ENCODE results near the gene DCAF8. TPM values are rescaled to one million over a fixed set of nuclear protein-coding genes. Genes with fewer than 3 reads are reported as not detected.

Gene DCAF8
- total and polyA plus RNA-seq, 2 experiments from 2014 or later = 55.0 to 104 TPM

DNA sequence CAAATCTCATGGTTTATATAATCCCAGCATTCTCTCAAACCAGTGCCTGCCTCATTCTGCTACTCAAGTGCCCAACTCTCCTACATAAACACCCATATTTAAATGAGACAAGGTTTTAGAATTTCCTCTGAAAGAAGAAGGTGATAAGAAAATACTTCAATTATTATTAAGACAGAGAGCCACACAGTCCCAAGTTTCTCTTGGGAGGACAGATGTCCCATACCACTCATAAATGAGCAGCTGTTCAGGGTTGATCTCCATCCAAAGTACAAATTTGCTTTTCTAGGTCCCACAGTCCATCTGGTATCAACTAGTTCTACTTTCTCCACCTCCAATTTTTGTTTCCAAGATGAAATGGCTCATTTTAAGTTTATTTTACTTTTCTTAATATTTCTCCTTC lies 11.3 kb downstream of the DCAF8 start (continued):
- TF ChIP-seq ZNF462 (CRISPR knock-in tag; IDR thresholded peaks at IDR 0.05) (no peak), JUNB (IDR thresholded peaks at IDR 0.05; ENCODE audit: unreplicated experiment) (no peak)

GRCh38 chr1:160247053-160247452 lies 15.3 kb downstream of the DCAF8 start:
- Mint-ChIP-seq H3K4me1 (peaks cover 11% of the 10 kb centered on the region; the same call in 2 of the 3 replicates), H3K27me3 (ENCODE audit: insufficient read depth, low read depth, poor library complexity) (peaks cover 2% of the 10 kb centered on the region), H3K4me3 (no peak overlapping the region), H3K9me3 (no peaks in the 10 kb centered on the region), H3K36me3 (ENCODE audit: low read depth) (peaks cover 18% of the 10 kb centered on the region), H3K27ac (no peak overlapping the region)
- TF ChIP-seq JUNB (IDR thresholded peaks at IDR 0.05; ENCODE audit: unreplicated experiment) (no peak), POLR2AphosphoS5 (IDR thresholded peaks at IDR 0.05; ENCODE audit: low read depth) (no peak)
- Histone ChIP-seq H3K27me3 (ENCODE audit: insufficient read depth) (no peaks in the 10 kb centered on the region), H3K4me2 (no peak overlapping the region), H3K36me3 (ENCODE audit: insufficient read depth) (peaks cover 9% of the 10 kb centered on the region), H2AFZ (no peak overlapping the region), H3K79me2 (replicated peaks; ENCODE audit: insufficient read depth) (peaks cover 97% of the 10 kb centered on the region), H3F3A (replicated peaks; ENCODE audit: low read depth) (no peaks in the 10 kb centered on the region), H3K4me1 (ENCODE audit: insufficient read depth) (peaks cover 5% of the 10 kb centered on the region; the same call in 1 of the 2 replicates), H4K20me1 (replicated peaks; ENCODE audit: insufficient read depth) (peaks cover 37% of the 10 kb centered on the region), H3K9me2 (ENCODE audit: insufficient read depth) (no peaks in the 10 kb centered on the region), H3K4me3 (no peak overlapping the region), H3K27ac (ENCODE audit: low read depth) (no peak overlapping the region)
- DNase-seq (ENCODE audit: low spot score) (no peak), ATAC-seq (no peak)

DNA sequence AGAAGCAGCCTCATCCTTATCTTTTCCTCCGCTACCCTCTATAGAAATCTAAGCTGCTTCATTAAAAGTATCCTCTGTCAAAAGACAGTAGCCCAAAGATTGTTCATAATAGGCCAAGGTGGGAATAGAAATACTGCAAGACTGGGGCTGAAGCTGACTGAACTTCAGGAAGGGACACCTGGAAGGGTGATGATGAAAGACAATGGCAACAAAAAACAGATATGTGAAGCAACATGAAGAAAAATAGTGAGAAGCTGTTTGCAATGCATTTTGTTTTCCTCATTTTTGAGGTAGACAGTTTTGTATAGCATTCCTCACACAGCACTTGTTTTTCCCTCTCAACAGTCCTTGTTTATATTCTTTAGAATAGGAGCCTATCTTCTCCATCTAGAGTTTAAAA lies 16.9 kb downstream of the DCAF8 start:
- H3K4me1 Mint-ChIP-seq = peaks cover 7% of the 10 kb centered on the region; the same call in 2 of the 3 replicates
- H3K36me3 Mint-ChIP-seq (ENCODE audit: low read depth) = peaks cover 22% of the 10 kb centered on the region
- Histone ChIP-seq H3K4me1 (ENCODE audit: insufficient read depth) (peaks cover 5% of the 10 kb centered on the region; the same call in 1 of the 2 replicates), H2AFZ (no peak overlapping the region), H3F3A (replicated peaks; ENCODE audit: low read depth) (no peaks in the 10 kb centered on the region), H3K4me3 (no peak overlapping the region), H3K27ac (ENCODE audit: low read depth) (peak overlapping the region; percentile 79; the same call in 1 of the 2 replicates), H3K79me2 (replicated peaks; ENCODE audit: insufficient read depth) (peaks cover 83% of the 10 kb centered on the region), H3K27me3 (ENCODE audit: insufficient read depth) (no peaks in the 10 kb centered on the region), H3K36me3 (ENCODE audit: insufficient read depth) (peaks cover 9% of the 10 kb centered on the region), H3K4me2 (no peak overlapping the region), H3K9me2 (ENCODE audit: insufficient read depth) (no peaks in the 10 kb centered on the region), H4K20me1 (replicated peaks; ENCODE audit: insufficient read depth) (peaks cover 40% of the 10 kb centered on the region)
- H3K27me3 Mint-ChIP-seq (ENCODE audit: insufficient read depth, low read depth, poor library complexity) = peaks cover 2% of the 10 kb centered on the region
- no peaks in the 10 kb centered on the region for H3K9me3 Mint-ChIP-seq
- H3K4me3 Mint-ChIP-seq = no peak overlapping the region
- no peak overlapping the region for H3K27ac Mint-ChIP-seq
- ATAC-seq (no peak), DNase-seq (ENCODE audit: low spot score) (no peak)
- TF ChIP-seq ZNF462 (CRISPR knock-in tag; IDR thresholded peaks at IDR 0.05) = no peak
- no peak for TF ChIP-seq ZNF114 (CRISPR knock-in tag; IDR thresholded peaks at IDR 0.05)
- TF ChIP-seq POLR2AphosphoS5 (IDR thresholded peaks at IDR 0.05; ENCODE audit: low read depth) = no peak

Measured in GM23338 (cell line).